ENCODE results near the gene ABCC11.

Gene ABCC11

GRCh38 chr16:48125888-48126287 is 121.5 kb downstream of the ABCC11 start:
- DNase-seq: no peak

- DNase-seq: no peak
These were observed 123.1 kb downstream of the ABCC11 start for GRCh38 chr16:48124266-48124665.

- peak; percentile 25 for DNase-seq
These were observed 124.1 kb downstream of the ABCC11 start for GRCh38 chr16:48123104-48123788.

- no peak for DNase-seq
These were observed 126.1 kb downstream of the ABCC11 start for GRCh38 chr16:48121276-48121675.

- DNase-seq: no peak
These were observed 128.5 kb downstream of the ABCC11 start for GRCh38 chr16:48118841-48119240.

GRCh38 chr16:48117217-48118105 is 129.9 kb downstream of the ABCC11 start:
- DNase-seq: peak; percentile 7
